Activated CD4-positive, alpha-beta T cell treated with anti-CD3 and anti-CD28 coated beads, Interleukin-2, Interleukin-6, amounts not matched to agents 100 ng/mL and 50 ng/mL, durations not matched to agents 16 hours and 8 hours (primary cell): ENCODE measurements around the gene PRIM2.
"Not testable (repeated sequence)": the region's sequence is repeated elsewhere in the genome, so short reads cannot be mapped to it uniquely, and the experiment has no call there.

Source experiments
- DNase-seq: peaks from one replicate; pipeline ENCODE4 v3.0.0-alpha.2; 2020

The PRIM2 gene, protein sequence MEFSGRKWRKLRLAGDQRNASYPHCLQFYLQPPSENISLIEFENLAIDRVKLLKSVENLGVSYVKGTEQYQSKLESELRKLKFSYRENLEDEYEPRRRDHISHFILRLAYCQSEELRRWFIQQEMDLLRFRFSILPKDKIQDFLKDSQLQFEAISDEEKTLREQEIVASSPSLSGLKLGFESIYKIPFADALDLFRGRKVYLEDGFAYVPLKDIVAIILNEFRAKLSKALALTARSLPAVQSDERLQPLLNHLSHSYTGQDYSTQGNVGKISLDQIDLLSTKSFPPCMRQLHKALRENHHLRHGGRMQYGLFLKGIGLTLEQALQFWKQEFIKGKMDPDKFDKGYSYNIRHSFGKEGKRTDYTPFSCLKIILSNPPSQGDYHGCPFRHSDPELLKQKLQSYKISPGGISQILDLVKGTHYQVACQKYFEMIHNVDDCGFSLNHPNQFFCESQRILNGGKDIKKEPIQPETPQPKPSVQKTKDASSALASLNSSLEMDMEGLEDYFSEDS

DNA sequence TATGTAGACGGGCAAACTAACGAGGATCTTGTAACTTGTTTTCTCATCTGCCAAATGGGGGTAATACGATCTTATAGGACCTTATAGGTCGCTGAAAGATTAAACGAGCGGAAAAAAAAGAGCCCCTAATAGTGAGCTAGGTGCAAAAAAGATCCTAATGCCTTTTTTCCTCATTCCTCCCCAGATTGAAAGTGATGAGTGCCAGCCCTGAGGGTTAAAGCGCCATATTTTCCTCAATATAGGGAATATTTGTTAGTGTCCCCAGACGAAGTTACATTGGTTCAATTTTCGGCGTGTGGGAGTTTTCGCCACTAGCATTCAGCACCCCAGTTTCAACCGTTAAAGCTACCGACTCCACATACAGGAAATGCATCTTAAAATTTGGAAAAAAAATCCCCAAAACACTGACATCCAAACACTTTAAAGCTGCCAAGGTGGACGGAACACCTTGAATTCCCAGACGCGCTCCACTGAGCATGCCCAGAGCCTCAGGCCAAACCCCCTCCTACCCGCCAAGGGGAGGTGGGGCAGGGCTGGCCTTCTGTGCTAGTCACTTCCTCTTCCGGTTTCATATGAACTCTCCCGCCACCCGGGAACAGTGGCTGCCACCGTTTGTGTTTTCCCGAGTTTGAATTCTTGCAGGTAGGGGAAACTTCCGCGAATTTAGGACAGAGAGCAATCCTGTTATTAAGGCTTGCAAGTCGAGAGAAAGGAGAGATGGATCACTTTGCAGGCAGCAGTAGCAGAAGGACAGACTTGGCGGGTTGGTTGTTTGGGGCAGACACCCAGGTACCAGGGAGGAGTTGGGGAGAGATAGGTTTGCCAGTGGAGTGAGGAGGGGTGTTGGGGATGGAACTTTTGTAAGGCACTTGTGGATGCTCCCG lies at the start of gene PRIM2:
Gene PRIM2, plus strand, starts transcription at position 571 of the 884 bp plus-strand sequence. CDS start 816 bp downstream, outside the sequence.
- peak; percentile 93 for DNase-seq

DNA sequence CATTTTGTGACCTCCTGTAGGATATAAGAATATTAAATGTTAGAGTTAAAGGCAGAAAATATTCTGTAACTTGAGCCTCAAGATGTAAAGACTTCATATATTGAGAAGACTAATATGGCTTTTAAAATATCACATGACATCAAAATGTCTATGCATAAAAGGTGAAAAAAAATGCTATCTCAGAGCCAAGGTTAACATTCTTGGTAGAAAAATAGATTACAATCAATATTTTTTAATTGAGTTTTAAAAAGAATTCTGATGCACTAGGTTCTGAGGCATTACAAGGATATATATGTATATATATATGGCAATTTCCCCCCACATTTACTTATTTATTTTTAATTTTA lies 49.2 kb upstream of the PRIM2 start:
- no peak for DNase-seq

DNA sequence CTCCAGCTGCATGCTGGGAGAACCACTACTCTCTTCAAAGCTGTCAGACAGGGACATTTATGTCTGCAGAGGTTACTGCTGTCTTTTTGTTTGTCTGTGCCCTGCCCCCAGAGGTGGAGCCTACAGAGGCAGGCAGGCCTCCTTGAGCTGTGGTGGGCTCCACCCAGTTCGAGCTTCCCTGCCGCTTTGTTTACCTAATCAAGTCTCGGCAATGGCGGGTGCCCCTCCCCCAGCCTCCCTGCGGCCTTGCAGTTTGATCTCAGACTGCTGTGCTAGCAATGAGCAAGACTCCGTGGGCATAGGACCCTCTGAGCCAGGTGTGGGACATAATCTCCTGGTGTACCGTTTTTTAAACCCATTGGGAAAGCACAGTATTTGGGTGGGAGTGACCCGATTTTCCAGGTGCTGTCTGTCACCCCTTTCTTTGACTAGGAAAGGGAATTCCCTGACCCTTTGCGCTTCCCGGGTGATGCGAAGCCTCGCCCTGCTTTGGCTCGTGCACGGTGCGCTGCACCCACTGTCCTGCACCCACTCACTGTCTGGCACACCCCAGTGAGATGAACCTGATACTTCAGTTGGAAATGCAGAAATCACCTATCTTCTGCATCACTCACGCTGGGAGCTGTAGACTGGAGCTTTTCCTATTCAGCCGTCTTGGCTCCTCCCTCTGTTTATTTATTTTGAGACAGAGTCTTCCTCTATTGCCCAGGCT lies 43.2 kb upstream of the PRIM2 start:
- DNase-seq = not testable (repeated sequence)

DNA sequence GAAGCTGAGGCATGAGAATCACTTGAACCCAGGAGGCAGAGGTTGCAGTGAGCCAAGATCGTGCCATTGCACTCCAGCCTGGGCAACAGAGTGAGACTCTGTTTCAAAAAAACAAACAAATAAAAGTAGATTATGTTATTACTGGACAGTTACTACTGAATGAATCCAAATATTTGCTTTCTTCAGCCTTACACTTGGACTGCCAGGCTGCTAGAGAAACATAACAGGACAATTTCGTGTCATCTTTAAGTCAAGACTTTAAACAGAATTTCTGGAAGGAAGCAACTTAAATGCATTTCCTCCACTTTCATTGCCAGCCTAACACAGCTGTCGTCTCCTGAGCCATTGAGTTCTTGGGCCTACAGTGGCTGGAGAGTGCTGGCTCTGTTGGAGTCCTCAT lies 42.0 kb upstream of the PRIM2 start:
- no peak for DNase-seq

DNA sequence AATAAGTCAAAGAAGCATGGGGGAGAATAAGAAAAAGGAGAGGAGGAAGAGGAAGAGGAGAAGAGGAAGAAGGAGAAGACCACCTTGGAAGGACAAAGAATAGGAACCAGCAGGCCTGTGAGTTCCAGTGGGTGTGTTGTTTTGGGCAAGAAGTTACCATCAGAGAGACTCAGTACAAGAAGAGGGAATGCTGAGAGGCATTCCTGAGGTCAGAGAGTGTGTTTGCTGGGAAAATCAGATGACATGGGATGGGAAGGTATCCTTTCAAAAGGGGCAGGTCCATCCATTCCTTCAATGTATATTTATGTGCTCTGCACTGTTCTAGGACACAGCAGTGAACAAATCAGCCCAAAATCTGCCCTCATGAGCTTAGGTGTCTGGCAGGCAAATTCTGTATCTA lies 40.5 kb upstream of the PRIM2 start:
- no peak for DNase-seq

DNA sequence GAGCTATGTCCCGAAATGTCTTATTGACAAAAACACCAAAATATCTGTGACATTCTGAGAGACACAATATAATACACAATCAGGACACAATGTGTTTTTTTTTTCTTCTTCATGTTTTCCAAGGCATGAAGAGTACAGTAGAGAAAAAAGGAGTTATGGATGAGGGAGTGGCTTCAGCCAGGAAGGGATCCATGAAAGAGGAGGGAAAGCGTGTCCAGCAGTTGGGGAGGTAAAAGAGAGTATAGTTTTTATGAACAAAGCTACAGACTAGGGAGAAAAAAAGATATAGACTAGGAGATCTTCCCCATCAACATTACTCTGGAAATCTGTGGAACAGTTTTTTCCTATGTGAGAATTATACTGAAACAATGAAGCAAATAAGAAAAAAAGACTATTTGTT lies 38.9 kb upstream of the PRIM2 start:
- no peak for DNase-seq

DNA sequence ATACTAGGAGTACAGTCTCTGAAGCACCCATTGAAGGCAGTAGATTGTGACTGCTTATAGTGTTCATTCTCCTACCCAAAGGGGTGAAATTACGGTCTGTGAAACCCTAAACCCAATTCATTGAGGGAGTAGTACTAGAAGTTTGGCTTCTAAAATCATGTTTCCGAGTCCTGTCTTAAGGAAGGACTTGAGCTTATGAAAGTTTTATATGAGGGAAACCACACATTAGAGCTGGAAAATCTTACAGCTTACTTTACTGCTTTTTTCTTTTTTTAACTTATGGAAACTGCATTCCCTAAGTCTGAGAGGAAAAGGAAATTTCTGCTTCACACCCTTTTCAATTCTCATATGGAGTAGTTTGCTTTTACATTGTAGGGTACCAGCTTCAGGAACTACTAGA lies 38.4 kb upstream of the PRIM2 start:
- no peak for DNase-seq

DNA sequence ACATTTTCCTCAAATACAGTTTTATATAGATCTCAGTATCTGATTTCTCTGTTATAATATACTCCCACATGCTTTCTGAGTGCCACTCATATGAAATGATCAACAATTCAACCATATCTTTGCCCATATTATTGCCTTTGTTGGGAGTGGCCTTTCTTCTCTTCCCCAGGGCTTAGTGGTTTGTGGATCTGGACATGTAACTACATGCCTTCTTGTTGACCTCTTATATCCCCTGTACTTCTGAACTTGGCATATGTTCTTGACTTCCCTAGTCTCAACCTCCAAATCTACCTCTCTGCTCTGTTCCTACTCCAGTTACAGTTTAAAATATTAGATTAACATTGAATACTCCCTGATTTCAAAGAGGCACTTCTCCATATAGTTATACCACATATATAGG lies 34.3 kb upstream of the PRIM2 start:
- no peak for DNase-seq

DNA sequence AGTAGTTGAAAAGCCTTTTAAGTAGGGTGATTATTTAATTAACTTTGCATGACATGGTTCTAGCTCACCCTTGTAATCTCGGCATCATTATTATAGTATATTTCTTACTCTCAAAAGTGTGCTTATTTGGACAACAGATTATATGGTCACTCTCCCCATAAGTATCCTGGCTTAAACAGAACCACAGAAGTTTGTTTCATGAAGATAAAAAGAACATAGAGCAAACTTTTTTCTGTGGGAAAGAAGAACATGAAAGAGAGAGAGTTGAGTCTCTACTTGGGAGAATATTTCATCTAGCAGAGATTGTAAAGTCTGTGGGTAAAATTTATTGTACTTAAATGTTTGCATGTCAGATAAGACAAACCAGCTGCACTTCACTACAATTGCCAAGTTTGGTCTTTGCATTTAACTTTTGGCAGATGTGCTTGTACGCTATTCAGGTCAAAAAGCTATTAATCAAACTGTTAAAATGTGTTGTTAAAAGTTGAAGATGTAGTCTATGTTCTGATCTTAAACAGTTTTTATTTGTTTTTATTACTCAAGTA lies 33.4 kb upstream of the PRIM2 start:
- DNase-seq = no peak

DNA sequence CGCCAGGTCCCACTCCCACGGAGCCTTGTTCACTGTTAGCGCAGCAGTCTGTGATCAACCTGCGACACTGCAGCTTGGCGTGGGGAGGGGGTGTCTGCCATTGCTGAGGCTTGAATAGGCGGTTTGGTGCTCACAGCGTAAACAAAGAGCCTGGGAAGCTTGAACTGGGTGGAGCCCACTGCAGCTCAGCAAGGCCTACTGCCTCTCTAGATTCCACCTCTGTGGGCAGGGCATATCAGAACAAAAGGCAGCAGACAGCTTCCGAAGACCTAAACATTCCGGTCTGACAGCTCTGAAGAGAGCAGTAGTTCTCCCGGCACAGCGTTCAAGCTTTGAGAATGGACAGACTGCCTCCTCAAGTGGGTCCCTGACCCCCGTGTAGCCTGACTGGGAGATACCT lies 29.3 kb upstream of the PRIM2 start:
- DNase-seq = not testable (repeated sequence)

DNA sequence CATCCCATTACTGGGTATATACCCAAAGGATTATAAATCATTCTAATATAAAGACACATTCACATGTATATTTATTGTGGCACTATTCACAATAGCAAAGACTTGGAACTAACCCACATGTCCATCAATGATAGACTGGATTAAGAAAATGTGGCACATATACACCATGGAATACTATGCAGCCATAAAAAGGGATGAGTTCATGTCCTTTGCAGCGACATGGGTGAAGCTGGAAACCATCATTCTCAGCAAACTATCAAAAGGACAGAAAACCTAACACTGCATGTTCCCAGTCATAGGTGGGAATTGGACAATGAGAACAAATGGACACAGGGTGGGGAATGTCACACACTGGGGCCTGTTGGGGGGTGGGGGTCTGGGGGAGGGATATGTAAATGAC lies 24.0 kb upstream of the PRIM2 start:
- not testable (repeated sequence) for DNase-seq

DNA sequence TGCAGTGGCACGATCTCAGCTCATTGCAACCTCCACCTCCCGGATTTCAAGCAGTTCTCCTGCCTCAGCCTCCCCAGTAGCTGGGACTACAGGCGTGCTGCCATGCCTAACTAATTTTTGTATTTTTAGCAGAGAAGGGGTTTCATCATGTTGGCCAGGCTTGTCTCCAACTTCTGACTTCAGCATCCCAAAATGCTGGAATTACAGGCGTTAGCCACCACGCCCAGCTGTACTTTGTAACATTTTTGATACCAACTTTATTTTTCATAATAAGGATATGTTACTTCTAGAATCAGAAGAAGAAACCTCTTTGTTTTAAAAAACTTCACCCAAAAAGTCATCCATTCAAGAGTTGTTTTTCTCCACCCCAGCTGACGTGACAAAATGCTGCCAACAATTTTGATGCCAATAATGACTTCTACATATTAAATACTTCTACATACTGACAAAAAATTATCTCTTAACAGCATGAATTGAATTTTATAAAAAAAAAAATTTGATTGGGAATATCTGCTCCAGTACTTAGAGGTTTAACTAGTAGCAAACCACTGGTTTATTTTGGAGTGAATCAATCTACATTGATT lies 22.5 kb upstream of the PRIM2 start:
- DNase-seq = no peak

DNA sequence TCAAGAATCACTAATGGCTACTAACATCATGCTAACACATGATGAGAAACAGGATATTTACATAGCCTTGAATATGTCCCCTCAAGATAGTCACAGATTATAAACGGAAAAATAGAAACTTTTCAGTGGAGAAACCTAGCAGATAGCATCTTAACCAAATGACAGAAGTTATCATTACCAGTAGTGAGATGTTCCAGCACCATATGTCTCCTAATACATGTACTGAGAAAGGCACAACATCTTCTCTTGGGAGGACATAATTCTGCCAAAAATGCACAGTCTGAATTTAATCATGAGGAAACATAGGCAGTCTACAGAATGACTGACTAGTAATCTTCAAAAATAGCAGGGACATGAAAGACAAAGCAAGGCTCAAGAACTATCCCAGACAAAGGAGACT lies 19.9 kb upstream of the PRIM2 start:
- DNase-seq = no peak

DNA sequence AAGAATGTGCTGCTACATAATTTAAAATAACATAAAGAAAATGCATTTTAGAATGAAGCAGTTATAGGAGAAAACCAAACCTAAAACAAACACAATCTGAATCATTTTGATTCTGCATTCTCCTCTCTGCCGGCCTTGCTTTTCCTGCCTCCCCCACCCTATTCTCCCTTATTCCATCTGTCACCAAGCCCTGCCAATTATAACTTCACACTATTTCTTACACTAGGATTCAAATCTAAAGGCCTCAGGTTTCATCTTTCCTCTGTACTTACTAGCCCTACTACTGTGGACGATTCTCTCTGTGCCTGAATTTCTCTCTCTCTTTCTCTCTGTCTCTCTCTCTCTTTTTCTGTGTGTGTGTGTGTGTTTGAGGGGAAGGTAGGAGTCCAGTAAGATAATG lies 18.7 kb upstream of the PRIM2 start:
- DNase-seq = no peak

DNA sequence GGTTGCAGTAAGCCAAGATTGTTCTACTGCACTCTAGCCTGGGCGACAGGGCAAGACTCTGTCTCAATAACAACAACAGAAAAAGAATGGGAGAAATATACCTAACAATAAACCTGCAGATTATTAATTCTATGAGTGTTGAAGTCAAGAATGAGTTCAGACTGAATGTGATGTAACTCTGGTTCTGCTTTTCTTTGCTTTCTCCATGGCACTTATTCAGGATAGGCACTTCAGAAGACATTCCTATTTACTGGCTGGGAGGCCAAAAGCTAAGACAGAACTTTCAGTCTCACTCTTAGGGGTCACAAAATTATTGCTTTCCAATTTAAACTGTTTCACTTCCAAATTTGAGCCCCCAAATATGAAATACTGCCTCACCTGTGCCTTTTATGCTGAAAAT lies 15.7 kb upstream of the PRIM2 start:
- no peak for DNase-seq

DNA sequence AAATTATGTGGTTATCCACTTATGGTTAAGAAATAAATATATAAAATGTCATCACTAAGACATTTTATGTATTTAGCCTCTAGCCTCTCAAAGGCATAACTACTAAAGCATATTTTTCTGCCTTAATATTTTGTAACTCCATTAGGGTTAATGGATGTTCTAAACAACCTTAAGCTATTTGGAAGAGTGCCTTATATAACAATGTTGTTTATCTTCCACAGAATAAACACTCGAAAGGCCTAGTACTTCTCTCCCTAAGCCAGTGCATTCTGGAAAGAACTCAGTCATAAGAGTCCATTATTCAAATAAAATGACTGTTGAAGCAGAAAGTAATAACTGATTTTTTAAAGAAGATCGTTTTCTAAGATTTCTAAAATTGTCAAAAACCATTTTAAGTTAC lies 15.0 kb upstream of the PRIM2 start:
- DNase-seq = no peak

DNA sequence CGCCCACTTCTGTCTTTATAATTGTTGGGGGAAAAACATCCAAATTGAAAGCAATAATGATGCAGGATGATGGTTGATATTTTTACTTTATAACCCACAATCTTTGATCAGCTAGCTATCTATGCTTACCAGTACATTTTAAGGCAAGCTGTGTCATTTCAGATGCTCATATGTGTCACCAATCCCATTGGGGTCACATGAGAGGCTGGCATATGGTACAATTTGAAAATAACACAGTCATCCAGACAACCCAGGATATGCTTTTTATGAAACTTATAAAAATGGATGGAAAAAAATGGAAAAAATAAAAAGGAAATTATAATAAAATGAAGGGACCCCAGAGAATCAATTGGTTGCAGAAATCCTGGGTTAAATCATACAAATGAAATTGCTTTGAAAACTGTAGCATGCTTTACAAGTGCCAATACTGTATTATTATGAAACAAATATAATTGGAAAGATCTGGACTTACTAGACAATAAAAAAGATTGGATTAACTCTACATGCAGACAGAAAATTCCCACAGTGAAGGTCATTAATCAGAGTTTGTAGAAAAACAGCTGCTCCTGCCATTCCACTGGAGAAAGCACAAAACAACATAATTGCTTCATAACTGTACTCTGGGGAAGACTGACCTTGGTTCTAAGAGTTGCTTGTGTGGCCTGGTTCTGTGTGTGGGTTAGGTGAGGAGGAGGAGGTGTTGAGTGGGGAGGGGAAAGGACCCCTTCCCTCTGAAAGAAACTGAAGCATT lies 13.3 kb upstream of the PRIM2 start:
- DNase-seq = no peak

DNA sequence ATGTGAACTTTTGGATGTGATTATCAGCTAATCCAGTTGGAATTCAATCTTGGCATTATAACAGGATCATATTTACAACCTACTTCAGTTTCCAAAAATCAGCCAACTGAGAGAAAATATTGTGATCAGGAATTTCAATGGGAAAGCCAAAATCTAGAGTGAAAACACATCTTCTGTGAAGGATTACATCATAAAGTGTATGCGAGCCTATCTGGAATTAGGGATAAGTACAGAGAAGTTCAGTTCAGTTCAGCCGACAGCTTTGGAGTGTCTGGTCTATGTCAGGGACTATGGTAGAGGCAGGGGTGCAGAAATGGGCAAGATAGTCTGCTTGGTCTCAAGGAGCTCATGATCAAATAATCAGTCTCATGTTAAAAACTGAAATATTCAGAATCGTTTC lies 12.3 kb upstream of the PRIM2 start:
- no peak for DNase-seq

DNA sequence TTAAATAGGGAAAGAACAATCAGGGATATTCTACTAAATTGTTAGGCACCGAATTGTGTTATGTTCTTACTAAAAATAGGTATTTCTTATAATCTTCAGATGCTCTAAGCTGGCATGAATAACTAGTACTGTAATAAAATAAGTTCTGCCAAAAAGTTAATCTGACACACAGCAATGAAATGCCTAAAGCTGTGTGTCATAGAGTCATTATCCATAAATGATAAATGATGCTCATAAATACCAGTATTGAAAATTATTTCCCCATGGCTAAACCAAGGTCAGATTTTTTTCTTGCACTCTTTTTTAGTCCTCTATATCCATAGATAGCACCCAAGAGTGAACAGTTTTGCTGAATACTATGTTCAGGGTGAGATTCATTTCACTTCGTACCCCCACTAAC lies 11.7 kb upstream of the PRIM2 start:
- no peak for DNase-seq

DNA sequence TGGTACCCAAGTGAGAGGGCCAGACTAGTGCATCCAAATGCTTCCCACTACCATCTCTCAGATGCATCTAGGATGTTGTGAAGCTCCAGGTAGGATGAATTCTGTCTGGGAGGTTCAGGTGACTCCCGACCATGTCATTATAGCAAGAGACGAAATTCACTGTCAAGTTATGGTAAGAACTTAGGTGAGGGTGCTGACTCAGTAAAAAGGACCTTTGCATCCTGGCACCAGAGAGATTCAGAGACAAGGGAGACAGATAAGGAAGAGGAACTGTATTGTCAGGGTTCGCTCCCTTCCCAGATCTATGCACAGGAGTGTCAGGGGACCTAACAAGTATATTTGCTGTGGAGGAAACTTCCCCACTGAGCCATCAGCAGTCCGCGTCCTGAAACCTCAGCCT lies 11.2 kb upstream of the PRIM2 start:
- DNase-seq = no peak

DNA sequence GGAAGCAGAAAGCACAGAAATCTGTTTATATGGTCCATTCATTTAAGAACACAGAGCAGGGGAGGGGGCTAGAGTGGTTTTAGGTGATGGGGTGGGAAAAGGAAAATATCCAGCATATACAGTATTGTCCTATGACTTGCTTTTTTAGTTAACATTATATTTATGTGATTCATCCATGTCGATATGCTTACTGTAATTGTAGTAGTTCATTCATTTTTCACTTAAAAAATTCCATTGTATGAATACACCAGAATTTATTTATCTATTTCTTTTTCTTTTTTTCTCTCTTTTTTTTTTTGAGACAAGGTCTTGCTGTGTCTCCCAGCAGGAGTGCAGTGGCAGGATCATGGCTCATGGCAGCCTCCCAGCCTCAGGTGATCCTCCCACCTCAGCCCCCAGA lies 9.6 kb upstream of the PRIM2 start:
- DNase-seq = no peak

DNA sequence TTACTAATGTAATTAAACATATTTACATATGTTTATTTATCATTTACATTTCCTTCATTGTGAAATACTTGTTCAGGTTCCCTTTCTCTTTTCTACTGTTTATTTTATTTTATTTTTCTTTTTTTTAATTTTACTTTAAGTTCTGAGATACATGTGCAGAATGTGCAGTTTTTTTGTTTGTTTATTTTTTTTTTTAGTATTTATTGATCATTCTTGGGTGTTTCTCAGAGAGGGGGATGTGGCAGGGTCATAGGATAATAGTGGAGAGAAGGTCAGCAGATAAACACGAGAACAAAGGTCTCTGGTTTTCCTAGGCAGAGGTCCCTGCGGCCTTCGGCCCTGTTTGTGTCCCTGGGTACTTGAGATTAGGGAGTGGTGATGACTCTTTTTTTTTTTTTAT lies 8.7 kb upstream of the PRIM2 start:
- DNase-seq = not testable (repeated sequence)
